GM21737 (cell line): Measurements from ENCODE around the gene ELMOD3.
"Not testable (repeated sequence)": the region's sequence is repeated elsewhere in the genome, so short reads cannot be mapped to it uniquely, and the experiment has no call there.

ENCODE experiments used
- ATAC-seq: cut with Tn5 transposase; IDR thresholded peaks from one replicate; pipeline ENCODE4 v1.9.1; 2021; ENCODE audit warnings: mild to moderate bottlenecking, moderate library complexity; ENCODE audit not compliant: unreplicated experiment

Gene ELMOD3

DNA sequence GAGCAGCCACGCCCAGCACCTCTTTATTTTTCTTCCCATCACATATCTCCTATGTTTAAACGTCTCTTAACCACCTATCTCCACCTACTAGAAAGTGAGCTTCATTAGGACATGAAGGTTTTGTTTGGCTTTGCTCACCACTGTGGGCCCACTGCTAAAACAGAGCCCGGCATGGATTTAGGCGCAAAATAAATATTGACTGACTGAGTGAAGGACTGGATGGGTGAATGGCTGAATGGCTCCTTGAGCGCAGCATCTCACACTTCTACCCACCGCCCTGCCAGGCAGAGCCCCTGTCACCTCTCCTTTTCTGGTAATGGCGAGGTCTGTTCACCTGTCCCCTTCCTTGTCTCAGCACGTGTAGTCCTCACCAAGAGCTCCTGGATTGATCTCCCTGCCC lies 45.5 kb downstream of the ELMOD3 start:
- ATAC-seq = no peak

- no peak for ATAC-seq
Measured at GRCh38 chr2:85400541-85401463, 46.2 kb downstream of the ELMOD3 start.

DNA sequence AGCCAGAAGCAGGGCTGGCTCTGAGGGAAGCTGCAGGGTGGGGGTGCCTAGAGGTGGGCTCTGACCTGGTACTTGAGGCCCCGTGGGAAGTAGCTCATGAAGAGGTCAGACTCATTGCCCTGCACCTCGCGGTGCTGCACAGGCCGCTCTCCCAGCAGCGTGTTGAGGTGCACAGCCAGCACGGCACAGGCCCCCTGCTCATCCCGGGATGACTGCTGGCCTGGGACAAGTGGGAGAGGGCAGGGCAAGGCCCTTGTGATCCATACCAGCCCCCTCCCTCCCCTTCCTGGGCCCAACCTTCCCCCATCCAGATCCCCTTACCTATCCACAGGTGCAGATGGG lies 46.9 kb downstream of the ELMOD3 start:
- ATAC-seq = no peak

DNA sequence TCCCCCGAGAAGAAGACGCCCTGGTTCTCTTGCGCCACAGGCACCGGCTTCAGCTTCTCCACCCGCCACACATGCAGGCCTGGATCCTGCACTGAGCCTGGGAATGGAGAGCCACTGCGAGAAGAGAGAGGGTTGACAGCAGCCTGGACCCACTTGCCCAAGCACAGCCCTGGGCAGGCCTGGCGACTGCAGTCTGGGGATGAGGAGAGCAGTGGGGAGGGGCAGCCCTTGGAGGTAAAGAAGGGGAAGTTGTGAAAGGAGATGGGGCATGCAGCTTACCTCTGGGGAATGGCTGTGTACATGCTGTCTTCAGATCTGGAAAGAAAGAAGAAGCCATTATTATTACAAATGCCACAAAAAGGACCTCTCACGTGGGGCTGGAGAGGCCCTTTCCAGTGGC lies 47.3 kb downstream of the ELMOD3 start:
- no peak for ATAC-seq

DNA sequence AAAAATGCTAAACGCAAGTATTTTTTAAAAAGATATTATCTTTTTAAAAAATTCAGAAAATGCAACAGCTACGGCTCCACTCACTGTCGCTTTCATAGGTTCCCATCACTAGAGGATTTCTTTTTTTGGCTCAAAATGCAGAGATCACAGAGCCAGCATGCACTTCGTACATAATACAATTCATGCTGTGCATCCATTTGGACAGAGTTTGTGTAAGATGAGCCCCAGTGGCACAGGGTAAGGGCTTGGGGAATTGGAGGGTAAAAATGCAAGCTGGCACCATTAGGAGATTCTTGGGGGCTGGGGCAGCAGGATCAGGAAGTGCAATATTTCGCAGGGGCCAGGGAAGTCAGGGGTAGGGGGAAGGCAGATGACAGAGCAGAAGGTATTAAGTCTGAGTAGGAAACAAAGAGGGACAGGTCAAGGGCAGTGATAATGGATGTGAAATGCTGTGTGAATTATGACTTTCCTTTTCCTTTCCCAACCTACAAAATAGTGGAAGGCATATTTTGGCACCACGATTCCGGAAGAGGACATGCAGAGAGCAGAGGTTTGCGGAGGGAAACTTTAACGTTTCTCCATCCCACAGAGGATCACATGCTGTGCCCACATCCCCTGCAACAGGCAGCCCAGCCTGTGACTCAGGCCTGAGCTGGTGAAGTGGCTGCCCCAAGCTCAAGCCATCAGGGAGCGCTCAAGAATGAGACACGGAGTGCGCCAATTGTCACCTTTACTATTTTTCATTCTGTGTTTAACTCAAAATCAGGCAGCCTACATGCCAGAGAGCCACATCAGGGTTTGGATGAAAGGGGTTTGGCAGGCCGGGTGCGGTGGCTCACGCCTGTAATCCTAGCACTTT lies 50.9 kb downstream of the ELMOD3 start:
- no peak for ATAC-seq

DNA sequence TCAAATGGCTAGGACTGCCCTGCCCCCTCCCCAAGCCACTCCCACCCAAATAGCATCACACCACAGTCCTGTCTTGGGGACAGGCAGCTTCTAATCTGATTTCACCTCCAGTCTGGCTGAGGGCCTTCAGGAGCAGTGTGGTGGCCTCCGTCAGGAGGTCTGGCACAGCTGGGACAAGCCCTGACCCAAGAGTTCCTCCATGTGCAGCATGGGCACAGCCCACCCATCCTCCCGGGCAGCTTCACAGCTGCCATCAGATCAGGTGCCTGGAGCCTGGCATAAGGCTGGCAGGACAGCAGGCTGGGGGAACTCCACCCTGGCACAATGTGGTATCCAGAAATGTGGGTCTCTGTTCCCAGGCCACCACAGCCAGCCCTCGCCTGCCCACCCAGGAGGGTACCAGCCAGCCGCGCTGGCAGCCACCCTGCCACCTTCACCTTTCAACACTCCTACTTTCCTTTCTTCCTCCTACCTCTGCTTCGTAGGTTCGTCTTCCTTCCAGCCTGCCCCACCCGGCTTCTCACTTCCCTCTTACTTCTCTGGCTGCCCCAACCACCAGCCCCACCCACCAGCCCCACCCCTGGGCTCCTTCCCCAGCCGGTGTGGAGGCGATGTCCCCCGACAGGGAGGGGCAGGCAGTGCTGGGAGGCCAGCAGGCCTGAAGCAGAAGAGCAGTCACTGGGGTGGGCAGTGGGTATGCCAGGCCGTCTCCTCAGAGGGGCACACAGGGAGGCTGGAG lies 55.4 kb downstream of the ELMOD3 start, which contains the start of gene CAPG:
Gene CAPG, minus strand, starts transcription at position 522 of the 739 bp plus-strand sequence. CDS start 8,221 bp downstream, outside the sequence.
- ATAC-seq = peak; percentile 53

GRCh38 chr2:85410584-85411404 lies 56.2 kb downstream of the ELMOD3 start:
- ATAC-seq = no peak

DNA sequence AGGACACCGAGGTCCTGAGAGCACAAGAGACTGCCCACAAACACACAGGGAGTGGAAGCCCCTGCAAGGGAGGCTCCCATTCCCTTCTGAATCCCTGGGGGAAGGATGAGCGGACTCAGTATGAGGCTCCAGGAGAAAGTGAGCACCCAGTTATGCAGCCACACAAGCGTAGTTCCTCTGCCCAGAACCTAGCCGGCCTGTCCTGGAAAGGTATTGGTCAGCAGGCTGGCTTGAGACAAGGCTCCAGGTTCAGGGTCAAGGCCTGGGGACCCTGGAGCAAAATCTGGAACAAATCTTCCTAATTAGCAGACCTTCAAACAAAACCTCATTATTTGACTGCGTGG lies 56.8 kb downstream of the ELMOD3 start:
- no peak for ATAC-seq

DNA sequence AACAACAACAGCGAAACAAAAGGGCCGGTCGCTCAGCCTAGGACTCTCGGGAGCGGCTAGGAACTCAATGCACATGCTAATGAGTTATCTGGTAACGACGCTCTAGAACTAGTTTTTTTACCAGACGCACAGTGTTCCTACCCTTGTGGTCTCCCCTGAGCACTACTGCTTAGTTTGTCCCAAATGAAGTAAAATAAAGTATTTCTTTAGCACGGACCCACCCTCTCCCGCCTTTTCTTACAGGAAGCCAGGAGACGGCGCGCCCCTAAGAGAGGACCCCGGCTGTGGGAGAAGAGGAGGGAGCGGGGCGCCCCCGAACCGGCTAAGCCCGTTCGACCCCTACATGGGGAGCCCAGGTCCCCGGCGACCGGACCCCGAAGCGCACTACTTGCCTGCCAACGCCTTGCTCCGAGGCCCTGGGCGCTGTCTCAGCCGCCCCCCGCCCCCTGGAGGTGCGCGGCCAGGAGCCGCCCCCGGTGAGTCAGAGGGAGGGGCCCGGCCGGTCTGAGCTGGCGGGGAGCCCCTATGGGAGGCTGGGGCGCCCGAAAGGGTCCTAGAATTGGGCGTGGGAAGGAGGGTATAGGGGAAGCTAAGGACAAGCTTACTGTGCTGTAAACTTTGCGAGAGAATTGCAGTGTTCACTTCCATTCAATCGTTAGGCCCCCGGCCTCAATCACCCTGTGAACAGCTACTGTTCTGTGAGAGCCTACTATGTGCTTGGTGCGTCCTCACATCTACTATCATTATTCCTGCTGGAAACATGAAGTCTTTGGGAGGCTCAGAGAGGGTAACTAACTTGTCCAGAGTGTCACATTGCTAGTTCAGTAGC lies 59.2 kb downstream of the ELMOD3 start:
- ATAC-seq = no peak

GRCh38 chr2:85414421-85414759 lies 59.8 kb downstream of the ELMOD3 start:
- ATAC-seq = not testable (repeated sequence)

- no peak for ATAC-seq
Measured at GRCh38 chr2:85414761-85415553, 60.4 kb downstream of the ELMOD3 start.

DNA sequence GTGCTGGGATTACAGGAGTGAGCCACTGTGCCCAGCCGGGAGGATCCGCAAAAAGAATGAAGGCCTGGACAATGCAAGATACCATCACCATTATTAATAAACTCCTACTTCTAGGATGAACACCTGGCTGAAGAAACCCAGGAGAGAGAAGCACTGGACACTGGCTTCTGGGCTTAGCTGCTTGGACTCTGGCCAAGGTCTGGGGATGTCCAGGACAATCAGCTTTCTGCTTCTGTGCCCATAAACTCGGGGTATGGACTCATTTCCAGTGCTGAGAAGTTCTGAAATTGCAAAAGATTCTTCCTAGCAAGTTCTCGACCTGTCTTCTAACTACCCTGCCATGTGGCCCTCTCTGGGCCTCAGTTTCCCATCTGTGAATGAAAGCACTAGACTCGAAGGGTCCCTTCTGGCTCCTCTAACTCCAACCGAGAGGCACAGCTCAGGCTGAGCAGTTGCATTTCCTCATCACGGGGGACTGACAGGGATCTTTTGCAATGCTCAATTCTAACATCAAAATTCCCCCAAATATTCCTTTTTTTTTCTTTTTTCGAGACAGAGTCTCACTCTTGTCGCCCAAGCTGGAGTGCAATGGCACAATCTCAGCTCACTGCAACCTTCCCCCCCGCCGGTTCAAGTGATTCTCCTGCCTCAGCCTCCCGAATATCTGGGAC lies 61.5 kb downstream of the ELMOD3 start:
- no peak for ATAC-seq

GRCh38 chr2:85418132-85419008 lies 63.8 kb downstream of the ELMOD3 start, which contains the start of gene SH2D6:
TSS of gene SH2D6 (plus strand) at chr2:85418714. CDS start at chr2:85429466, 10,752 bp downstream.
- ATAC-seq = peak; percentile 80

- no peak for ATAC-seq
Measured at GRCh38 chr2:85419009-85419675, 64.6 kb downstream of the ELMOD3 start.

GRCh38 chr2:85420536-85421259 lies 66.1 kb downstream of the ELMOD3 start:
- ATAC-seq = peak; percentile 58
